Stimulated activated CD8-positive, alpha-beta memory T cell treated with anti-CD3 and anti-CD28 coated beads, Interleukin-12 subunit alpha, Interleukin-12 subunit beta, amount 100 ng/mL, for 1 hour (primary cell): ENCODE data around the gene NUP155.
"Not testable (repeated sequence)": the region's sequence is repeated elsewhere in the genome, so short reads cannot be mapped to it uniquely, and the experiment has no call there.

Experiments used
- DNase-seq: peaks from one replicate; pipeline ENCODE4 v3.0.0-alpha.2; 2020; ENCODE audit warnings: low read depth

NUP155 gene

GRCh38 chr5:37275511-37275910 is 95.4 kb downstream of the NUP155 start:
- DNase-seq = no peak

GRCh38 chr5:37272511-37272910 is 98.4 kb downstream of the NUP155 start:
- no peak for DNase-seq

DNA sequence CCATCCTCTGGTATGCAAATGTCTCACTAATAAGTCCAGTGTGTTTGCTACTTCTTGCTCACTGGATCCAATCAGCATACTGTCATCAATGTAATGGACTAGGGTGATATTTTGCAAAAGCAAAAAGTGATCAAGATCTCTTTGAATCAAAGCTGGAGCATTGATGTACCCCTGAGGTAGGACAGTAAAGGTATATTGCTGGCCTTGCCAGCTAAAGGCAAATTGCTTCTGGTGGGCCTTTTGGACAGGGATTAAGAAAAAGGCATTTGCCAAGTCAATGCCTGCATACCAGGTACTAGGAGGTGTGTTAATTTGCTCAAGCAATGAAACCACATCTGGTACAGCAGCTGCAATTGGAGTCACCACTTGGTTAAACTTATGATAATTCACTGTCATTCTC is 102.8 kb downstream of the NUP155 start:
- not testable (repeated sequence) for DNase-seq

DNA sequence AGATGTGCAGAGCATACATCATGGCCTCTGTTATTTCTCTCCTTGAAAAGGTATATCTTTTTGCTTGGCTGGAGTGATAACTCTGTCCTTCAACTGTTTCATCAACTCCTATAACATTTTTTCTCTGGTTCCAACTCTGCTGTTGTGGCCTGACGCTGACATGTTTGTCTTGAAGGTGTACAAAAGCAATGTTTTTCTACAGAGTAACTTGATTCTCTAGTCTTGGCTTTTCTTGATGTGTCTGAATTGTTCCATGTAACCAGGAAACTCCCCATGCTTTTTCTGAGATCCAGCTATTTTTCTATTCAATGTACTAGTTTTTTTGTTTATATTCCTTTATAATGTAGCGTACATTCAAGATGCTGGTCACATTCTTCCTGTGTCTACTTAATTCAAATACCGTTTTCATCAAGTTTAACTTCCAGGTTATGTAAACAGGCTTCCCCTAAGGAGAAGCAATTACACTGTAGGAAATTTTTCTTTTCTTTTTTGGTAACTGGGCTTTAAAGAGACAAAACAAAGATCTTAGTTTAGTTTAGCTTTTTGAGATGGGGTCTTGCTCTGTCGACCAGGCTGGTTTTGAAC is 115.0 kb downstream of the NUP155 start:
- no peak for DNase-seq

GRCh38 chr5:37254581-37254980 is 116.3 kb downstream of the NUP155 start:
- no peak for DNase-seq

- DNase-seq = no peak
Observed at GRCh38 chr5:37251665-37252064, 119.2 kb downstream of the NUP155 start.

GRCh38 chr5:37249815-37250164 is 121.1 kb downstream of the NUP155 start:
- no peak for DNase-seq

GRCh38 chr5:37248970-37249814 is 121.7 kb downstream of the NUP155 start, which contains the start of gene CPLANE1:
TSS of gene CPLANE1 (minus strand) at chr5:37249376. CDS start at chr5:37247698, 1,678 bp downstream.
- DNase-seq = peak; percentile 25

GRCh38 chr5:37248421-37248969 is 122.4 kb downstream of the NUP155 start:
- no peak for DNase-seq

GRCh38 chr5:37247496-37247895 is 123.4 kb downstream of the NUP155 start:
- no peak for DNase-seq

DNA sequence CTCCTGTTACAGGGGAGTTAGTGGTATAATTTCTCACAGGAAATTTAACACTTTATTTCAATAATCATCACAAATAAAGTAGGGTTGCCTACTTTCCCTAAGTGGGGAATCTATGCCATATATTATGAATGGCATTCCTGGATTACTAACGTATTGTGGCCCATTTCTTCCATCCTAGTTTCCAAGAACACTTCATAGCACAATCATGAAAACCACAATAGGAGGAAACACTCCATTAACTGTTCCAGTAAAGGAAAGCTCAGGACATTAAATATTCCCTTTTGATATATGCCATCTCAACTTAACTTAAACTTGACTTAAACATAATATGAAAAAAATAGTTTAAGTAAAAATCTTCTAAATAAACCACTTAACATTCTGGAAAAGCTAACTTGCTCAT is 123.9 kb downstream of the NUP155 start:
- DNase-seq = no peak
